SK-N-SH (cell line): ENCODE data around the gene PEX14. TPM values are rescaled to one million over a fixed set of nuclear protein-coding genes. Genes with fewer than 3 reads are reported as not detected.

Experiments
- CTCF ChIA-PET: fragments of 300-600, 350-600 bp; formaldehyde crosslinking; extraction: SDS; loops from one replicate; lab custom pipeline; 2021; lab: Yijun Ruan, JAX
- POLR2A ChIA-PET: fragments of 350-600 bp; sonication (Branson Sonifier 250); formaldehyde crosslinking; extraction: SDS; loops from one replicate; lab custom pipeline; 2020; ENCODE audit warnings: antibody characterized with exemption, inconsistent platforms; lab: Yijun Ruan, JAX
- DNase-seq: peaks from one replicate; pipeline ENCODE4 v3.0.0; 2012
- H2AFZ ChIP-seq: fragments of 200-600 bp; sonication (generic); 2 replicates; pipeline ENCODE4 v1.8.1; 2016; ENCODE audit warnings: antibody characterized with exemption, mild to moderate bottlenecking, low read depth
- H3F3A ChIP-seq: fragments of 200-600 bp; sonication (generic); replicated peaks from 2 replicates; pipeline ENCODE3; 2016; ENCODE audit warnings: antibody characterized with exemption, mild to moderate bottlenecking; ENCODE audit not compliant: insufficient read depth
- H3K27ac ChIP-seq, 2 experiments: fragments of 200-500 bp in 1 of 2; fragments of 200-600 bp in 1 of 2; sonication (Bioruptor generic) in 1 of 2; sonication (generic), shearing (Covaris generic) in 1 of 2; 2 replicates each; pipeline versions ENCODE4 v1.5.1 to v1.6.1; 2014 to 2016; ENCODE audit warnings: low read depth in 2 of 2, inconsistent platforms in 1 of 2, low read length in 1 of 2, mild to moderate bottlenecking in 1 of 2, mixed read lengths in 1 of 2
- H3K27me3 ChIP-seq: fragments of 200-600 bp; sonication (generic), shearing (Covaris generic); 2 replicates; pipeline ENCODE4 v1.6.1; 2016; ENCODE audit warnings: mixed run types; ENCODE audit not compliant: insufficient read depth
- H3K36me3 ChIP-seq, 2 experiments: fragments of 200-500 bp in 1 of 2; fragments of 200-600 bp in 1 of 2; sonication (Bioruptor generic) in 1 of 2; sonication (generic) in 1 of 2; replicated peaks in 1 of 2; 2 replicates each; pipeline versions ENCODE3 to v1.5.1; 2014 to 2016; ENCODE audit warnings: low read length in 1 of 2, mild to moderate bottlenecking in 1 of 2; ENCODE audit not compliant: insufficient read depth in 2 of 2, control insufficient read depth in 1 of 2
- H3K4me1 ChIP-seq, 2 experiments: fragments of 200-500 bp in 1 of 2; fragments of 200-600 bp in 1 of 2; sonication (Bioruptor generic) in 1 of 2; sonication (generic), shearing (Covaris generic) in 1 of 2; 2 replicates each; pipeline versions ENCODE4 v1.5.1 to v1.6.1; 2014 to 2016; ENCODE audit warnings: low read depth in 1 of 2, low read length in 1 of 2, mixed run types in 1 of 2; ENCODE audit not compliant: insufficient read depth in 2 of 2, control insufficient read depth in 1 of 2
- H3K4me2 ChIP-seq: fragments of 200-600 bp; sonication (generic), shearing (Covaris generic); 2 replicates; pipeline ENCODE4 v1.6.1; 2017; ENCODE audit warnings: mixed run types
- H3K4me3 ChIP-seq, 2 experiments: fragments of 200-500 bp in 1 of 2; fragments of 200-600 bp in 1 of 2; sonication (Bioruptor generic) in 1 of 2; sonication (generic), shearing (Covaris generic) in 1 of 2; 2 replicates each; pipeline versions ENCODE4 v1.5.1 to v1.8.1; 2014 to 2016; ENCODE audit warnings: low read depth in 2 of 2, inconsistent platforms in 1 of 2, low read length in 1 of 2, mild to moderate bottlenecking in 1 of 2, mixed read lengths in 1 of 2, moderate library complexity in 1 of 2
- H3K79me2 ChIP-seq: fragments of 200-600 bp; sonication (generic); 2 replicates; pipeline ENCODE4 v1.8.1; 2017; ENCODE audit warnings: mild to moderate bottlenecking; ENCODE audit not compliant: insufficient read depth
- H3K9ac ChIP-seq: fragments of 200-600 bp; sonication (generic); 2 replicates; pipeline ENCODE4 v1.6.1; 2017; ENCODE audit warnings: mixed run types
- H3K9me2 ChIP-seq: fragments of 200-600 bp; sonication (generic); 2 replicates; pipeline ENCODE4 v1.6.1; 2017; ENCODE audit warnings: mixed run types
- H3K9me3 ChIP-seq: fragments of 200-600 bp; sonication (generic); 2 replicates; pipeline ENCODE4 v1.6.1; 2017; ENCODE audit warnings: mixed run types, mild to moderate bottlenecking, moderate library complexity
- H4K20me1 ChIP-seq: fragments of 200-600 bp; sonication (generic); 2 replicates; pipeline ENCODE4 v1.6.1; 2017; ENCODE audit warnings: mild to moderate bottlenecking, mixed run types; ENCODE audit not compliant: insufficient read depth
- ELF1 ChIP-seq: IDR thresholded peaks from 2 replicates; pipeline ENCODE4 v1.4.0; 2012
- EP300 ChIP-seq, 2 experiments: IDR thresholded peaks; 2 replicates each; pipeline versions ENCODE4 v1.4.0 to v1.6.1; 2012; ENCODE audit warnings: borderline replicate concordance in 1 of 2, low read depth in 1 of 2, low read length in 1 of 2
- FOSL2 ChIP-seq: IDR thresholded peaks from 2 replicates; pipeline ENCODE4 v1.4.0; 2012; ENCODE audit warnings: low read depth, mild to moderate bottlenecking, moderate library complexity, borderline replicate concordance
- FOXJ3 ChIP-seq: sonication (generic); formaldehyde crosslinking; IDR thresholded peaks from 2 replicates; pipeline ENCODE4 v1.5.1; 2020; ENCODE audit warnings: mild to moderate bottlenecking, missing genetic modification reagents
- MEF2A ChIP-seq: IDR thresholded peaks from 2 replicates; pipeline ENCODE4 v1.4.0; 2012; ENCODE audit warnings: low read depth, borderline replicate concordance
- MXI1 ChIP-seq: IDR thresholded peaks from 2 replicates; pipeline ENCODE4 v1.6.1; 2012; ENCODE audit warnings: mild to moderate bottlenecking, low read depth, low read length, improper control_type of control experiment
- NFIC ChIP-seq: IDR thresholded peaks from 2 replicates; pipeline ENCODE4 v1.4.0; 2012; ENCODE audit warnings: borderline replicate concordance
- NRF1 ChIP-seq: IDR thresholded peaks from 2 replicates; pipeline ENCODE4 v1.6.1; 2012; ENCODE audit warnings: low read depth, mild to moderate bottlenecking, low read length
- POLR2AphosphoS5 ChIP-seq: IDR thresholded peaks from 2 replicates; pipeline ENCODE4 v1.6.1; 2012; ENCODE audit warnings: low read depth, low read length
- RAD21 ChIP-seq: IDR thresholded peaks from 2 replicates; pipeline ENCODE4 v1.6.1; 2012; ENCODE audit warnings: mild to moderate bottlenecking, low read length
- RFX5 ChIP-seq: IDR thresholded peaks from 2 replicates; pipeline ENCODE4 v1.6.1; 2012; ENCODE audit warnings: mild to moderate bottlenecking, improper control_type of control experiment, low read length
- SMC3 ChIP-seq: IDR thresholded peaks from 2 replicates; pipeline ENCODE4 v1.6.1; 2012; ENCODE audit warnings: low read depth, low read length, improper control_type of control experiment
- TEAD4 ChIP-seq: IDR thresholded peaks from 2 replicates; pipeline ENCODE4 v1.4.0; 2012; ENCODE audit warnings: mild to moderate bottlenecking, borderline replicate concordance; ENCODE audit not compliant: insufficient read depth
- WGBS: methylation state at CpG from one replicate; pipeline ENCODE4 v1.1.6; 2017; ENCODE audit warnings: low lambda C conversion rate; 5-methylcytosine and 5-hydroxymethylcytosine counted together
- polyA plus RNA-seq, 3 experiments: library from polyadenylated mRNA; depleted of rRNA; stranded (reverse); fragments of >200 nt; gene quantifications; 2 replicates each; pipeline ENCODE4 v1.2.3, GENCODE V29; 2012

The PEX14 gene
- polyA plus RNA-seq, 1 of the 3 experiments (the other 2 are of a cell fraction): 36.2 TPM

- Histone ChIP-seq H3K4me1 (peaks cover 0 to 33% of the 10 kb centered on the region in 2 experiments; a peak in 1 of 4 replicates), H3K9me2 (no peaks in the 10 kb centered on the region), H3K36me3 (peaks cover 0 to 2% of the 10 kb centered on the region in 2 experiments), H4K20me1 (no peaks in the 10 kb centered on the region), H2AFZ (no peak overlapping the region), H3K4me2 (no peak overlapping the region), H3K4me3 (no peak overlapping the region), H3K79me2 (no peaks in the 10 kb centered on the region), H3F3A (no peaks in the 10 kb centered on the region), H3K9me3 (no peaks in the 10 kb centered on the region), H3K27ac (peak overlapping the region in 1 of 2 experiments; percentile 90; a peak in 2 of 4 replicates), H3K27me3 (no peaks in the 10 kb centered on the region), H3K9ac (no peak overlapping the region)
- CTCF ChIA-PET: interaction anchor here (0.8 kb wide), 1 partner anchor 281 kb away, joined by 3 read pairs; no protein-coding TSS in a partner anchor
- TF ChIP-seq TEAD4: no peak
- TF ChIP-seq RAD21: no peak
- TF ChIP-seq MEF2A: no peak
- 95% methylated on average over 8 of the region's 9 CpGs for WGBS
- POLR2A ChIA-PET: no interaction called here
- DNase-seq: no peak
Observed at GRCh38 chr1:10625076-10625475, 150.3 kb downstream of the PEX14 start.

GRCh38 chr1:10625554-10625953 lies 150.8 kb downstream of the PEX14 start:
- no peak overlapping the region for H3K9ac ChIP-seq
- H3K4me1 ChIP-seq: peaks cover 0 to 36% of the 10 kb centered on the region in 2 experiments; a peak in 1 of 4 replicates
- H3K4me2 ChIP-seq: no peak overlapping the region
- peak; percentile 68 for DNase-seq
- no peak overlapping the region for H3K4me3 ChIP-seq
- H3K27ac ChIP-seq: peak overlapping the region in 1 of 2 experiments; percentile 90; a peak in 2 of 4 replicates
- ChIA-PET POLR2A (interaction anchor here (0.7 kb wide), 1 partner anchor 38 kb away, joined by 3 read pairs; no protein-coding TSS in a partner anchor), CTCF (interaction anchor here (0.8 to 1.1 kb wide), 2 partner anchors 105 to 280 kb away, joined by 3 to 4 read pairs; no protein-coding TSS in a partner anchor)
- no peaks in the 10 kb centered on the region for H3K79me2 ChIP-seq
- TF ChIP-seq NRF1 (no peak), SMC3 (no peak), MXI1 (no peak; the same call in 1 of the 2 replicates), FOXJ3 (no peak), RFX5 (no peak), POLR2AphosphoS5 (no peak)
- H3K9me2 ChIP-seq: no peaks in the 10 kb centered on the region
- no peak overlapping the region for H2AFZ ChIP-seq
- 74% methylated on average over 6 of the region's 10 CpGs for WGBS
- H3K27me3 ChIP-seq: no peaks in the 10 kb centered on the region
- H3F3A ChIP-seq: no peaks in the 10 kb centered on the region
- no peaks in the 10 kb centered on the region for H4K20me1 ChIP-seq
- H3K9me3 ChIP-seq: no peaks in the 10 kb centered on the region
- peaks cover 0 to 2% of the 10 kb centered on the region in 2 experiments for H3K36me3 ChIP-seq

GRCh38 chr1:10626131-10626731 lies 151.5 kb downstream of the PEX14 start:
- no peak overlapping the region for H2AFZ ChIP-seq
- H3K27ac ChIP-seq: peak overlapping the region in 1 of 2 experiments; percentile 90; a peak in 2 of 4 replicates
- no peaks in the 10 kb centered on the region for H3K79me2 ChIP-seq
- no peaks in the 10 kb centered on the region for H4K20me1 ChIP-seq
- H3K4me2 ChIP-seq: no peak overlapping the region
- CTCF ChIA-PET: interaction anchor here (1.1 to 1.5 kb wide), 3 partner anchors 14 to 241 kb away, joined by 4 read pairs; no protein-coding TSS in a partner anchor
- H3K27me3 ChIP-seq: no peaks in the 10 kb centered on the region
- peaks cover 0 to 2% of the 10 kb centered on the region in 2 experiments for H3K36me3 ChIP-seq
- no peaks in the 10 kb centered on the region for H3K9me2 ChIP-seq
- H3K9ac ChIP-seq: no peak overlapping the region
- peaks cover 0 to 38% of the 10 kb centered on the region in 2 experiments; a peak in 1 of 4 replicates for H3K4me1 ChIP-seq
- peak; percentile 82 for DNase-seq
- POLR2A ChIA-PET: interaction anchor here (0.7 kb wide), 1 partner anchor 38 kb away, joined by 3 read pairs; no protein-coding TSS in a partner anchor
- no peaks in the 10 kb centered on the region for H3F3A ChIP-seq
- TF ChIP-seq EP300 (IDR thresholded peaks at IDR 0.05; ENCODE audit: borderline replicate concordance in 1 of 2, low read depth in 1 of 2, low read length in 1 of 2): peak in 1 of 2 experiments; percentile 55; a peak in 2 of 4 replicates
- TF ChIP-seq NFIC: no peak
- no peak for TF ChIP-seq FOSL2
- TF ChIP-seq ELF1: no peak
- 0 out of 2 replicates have a peak, but pooled peaks have one; percentile 4 for TF ChIP-seq FOXJ3
- no peak overlapping the region for H3K4me3 ChIP-seq
- 71% methylated on average over 3 of the region's 13 CpGs for WGBS
- no peaks in the 10 kb centered on the region for H3K9me3 ChIP-seq
